Lower leg skin (tissue), 4 donors: ENCODE data around the gene KLHL35. TPM values are rescaled to one million over a fixed set of nuclear protein-coding genes. Genes with fewer than 3 reads are reported as not detected.

Experiments
- DNase-seq, 2 donors: peaks; one replicate each; pipeline ENCODE4 v3.0.0-alpha.2; 2019; ENCODE audit warnings: low spot score in 2 of 2
- H3K4me3 ChIP-seq: fragments of 200-600 bp; sonication (generic); 2 replicates; pipeline ENCODE4 v1.5.1; 2017; ENCODE audit warnings: mild to moderate bottlenecking, low read depth; ENCODE audit not compliant: poor library complexity, severe bottlenecking
- CTCF ChIP-seq, 3 donors: fragments of 450-650 bp; IDR thresholded peaks; one replicate each; pipeline ENCODE4 v1.5.1; 2016; ENCODE audit warnings: antibody characterized with exemption in 3 of 3, mild to moderate bottlenecking in 3 of 3, moderate library complexity in 2 of 3
- POLR2A ChIP-seq, 2 donors: fragments of 450-650 bp; IDR thresholded peaks; one replicate each; pipeline ENCODE4 v1.6.1; 2016 to 2017; ENCODE audit warnings: antibody characterized with exemption in 2 of 2, mild to moderate bottlenecking in 1 of 2, moderate library complexity in 1 of 2
- WGBS, 2 donors: methylation state at CpG; one replicate each; pipeline ENCODE4 v1.1.5; 2018; 5-methylcytosine and 5-hydroxymethylcytosine counted together
- intact Hi-C: fragments of 100-400 bp; cut with DNase I; formaldehyde crosslinking; loops from one replicate; pipeline ENCODE4 v1.15.0; 2023; ENCODE audit warnings: low total_unique reads
- total RNA-seq, 4 donors: library from RNA; depleted of rRNA; stranded (reverse); fragments of >200 nt; gene quantifications; one replicate each; pipeline ENCODE4 v1.1.0, GENCODE V29; 2016

Gene KLHL35
- total RNA-seq, 4 donors from 2014 or later, result 1.0 to 4.3 (median 3.8) TPM; not detected in 1

GRCh38 chr11:75436806-75437205 is 3.8 kb upstream of the KLHL35 start:
- 92 to 93% methylated on average over 9 of the region's 9 CpGs for WGBS, 2 donors
- intact Hi-C loops, result no loop called here
- DNase-seq, result no peak
- TF ChIP-seq CTCF (IDR thresholded peaks at IDR 0.05), result no peak
- no peak overlapping the region for H3K4me3 ChIP-seq

- WGBS, 2 donors, result 87 to 90% methylated on average over 9 of the region's 9 CpGs
Observed at GRCh38 chr11:75435571-75435925, 2.5 kb upstream of the KLHL35 start.

GRCh38 chr11:75434886-75435570 is 2.0 kb upstream of the KLHL35 start:
- 86 to 92% methylated on average over 12 of the region's 12 CpGs for WGBS, 2 donors
- no peak overlapping the region for H3K4me3 ChIP-seq
- intact Hi-C loops, result no loop called here
- no peak for DNase-seq
- no peak for TF ChIP-seq CTCF (IDR thresholded peaks at IDR 0.05)
- TF ChIP-seq POLR2A (IDR thresholded peaks at IDR 0.05), result no peak

More at GRCh38 chr11:75435571-75435925, 2.5 kb upstream of the KLHL35 start:
- H3K4me3 ChIP-seq, result no peak overlapping the region
- DNase-seq, result no peak
- TF ChIP-seq POLR2A (IDR thresholded peaks at IDR 0.05) (no peak), CTCF (IDR thresholded peaks at IDR 0.05) (no peak)
- intact Hi-C loops, result no loop called here

- 86 to 90% methylated on average over 4 of the region's 4 CpGs for WGBS, 2 donors
- intact Hi-C loops, result no loop called here
- DNase-seq, result no peak
- H3K4me3 ChIP-seq, result no peak overlapping the region
- TF ChIP-seq POLR2A (IDR thresholded peaks at IDR 0.05) (no peak), CTCF (IDR thresholded peaks at IDR 0.05) (no peak)
Observed at GRCh38 chr11:75434051-75434450, 1.0 kb upstream of the KLHL35 start.

- intact Hi-C loops, result no loop called here
- no peak for DNase-seq
- no peak overlapping the region for H3K4me3 ChIP-seq
- WGBS, 2 donors, result 73 to 77% methylated on average over 6 of the region's 6 CpGs
- TF ChIP-seq CTCF (IDR thresholded peaks at IDR 0.05) (no peak), POLR2A (IDR thresholded peaks at IDR 0.05) (no peak)
Observed at GRCh38 chr11:75433443-75433842, 440 bp upstream of the KLHL35 start.
